ENCODE measurements around the gene SCLT1.

GRCh38 chr4:129111919-129112318 is 18.6 kb upstream of the SCLT1 start:
- TF ChIP-seq CTCF (conservative IDR thresholded peaks at IDR 0.05; ENCODE audit: low read depth, low read length): no peak
- no peak for TF ChIP-seq EZH2 (IDR thresholded peaks at IDR 0.05; ENCODE audit: low read length, unreplicated experiment)
- TF ChIP-seq EZH2phosphoT487 (IDR thresholded peaks at IDR 0.05; ENCODE audit: borderline replicate concordance, low read length): no peak

Data from PC-3 (cell line).